Measurements from ENCODE around the gene SLC1A5. TPM values are rescaled to one million over a fixed set of nuclear protein-coding genes. Genes with fewer than 3 reads are reported as not detected.

The SLC1A5 gene
- total RNA-seq, 2 donors from 2014 or later, result 84.3 to 169 TPM

- H3K9ac ChIP-seq (ENCODE audit: low read depth in 2 of 2, low read length in 2 of 2), result no peak overlapping the region
- H3K36me3 ChIP-seq, result peaks cover 38% of the 10 kb centered on the region
- no peak for TF ChIP-seq CTCF (IDR thresholded peaks at IDR 0.05)
- no peak for DNase-seq
- H3K4me1 ChIP-seq, result no peaks in the 10 kb centered on the region
- no peaks in the 10 kb centered on the region for H3K27me3 ChIP-seq
- no peak overlapping the region for H3K4me3 ChIP-seq
- intact Hi-C loops (cut with DNase I), result no loop called here
- no peak overlapping the region for H3K27ac ChIP-seq
- H3K9me3 ChIP-seq, result no peaks in the 10 kb centered on the region
Measured at GRCh38 chr19:46725859-46726393, 62.5 kb downstream of the SLC1A5 start.

GRCh38 chr19:46725036-46725820, 63.2 kb downstream of the SLC1A5 start:
- Histone ChIP-seq H3K9ac (ENCODE audit: low read depth in 2 of 2, low read length in 2 of 2) (no peak overlapping the region), H3K4me1 (no peaks in the 10 kb centered on the region), H3K27me3 (no peaks in the 10 kb centered on the region), H3K36me3 (peaks cover 41% of the 10 kb centered on the region), H3K9me3 (no peaks in the 10 kb centered on the region), H3K4me3 (no peak overlapping the region), H3K27ac (no peak overlapping the region)
- intact Hi-C loops (cut with DNase I), result no loop called here
- no peak for TF ChIP-seq CTCF (IDR thresholded peaks at IDR 0.05)
- DNase-seq, result no peak

Other genes with a start within 250 kb of the SLC1A5 start
- 100 to 1,000 TPM; 309 to 444 TPM for gene CALM3, start 187.3 kb downstream of the SLC1A5 start, total RNA-seq
- gene PTGIR, start 163.5 kb downstream of the SLC1A5 start, total RNA-seq, result under 1 TPM; 0.82 TPM
- gene GNG8, start 152.4 kb downstream of the SLC1A5 start, total RNA-seq, result not detected
- gene DACT3, start 127.4 kb downstream of the SLC1A5 start, total RNA-seq, result 1 to 10 TPM; 1.6 to 5.3 TPM
- gene PRKD2, start 71.5 kb downstream of the SLC1A5 start, total RNA-seq, result 10 to 100 TPM; 60.9 to 61.8 TPM
- 10 to 100 TPM in 1 of 2 donors, 1 to 10 TPM in 1; 8.4 to 10.4 TPM for gene FKRP, start 42.5 kb downstream of the SLC1A5 start, total RNA-seq
- 10 to 100 TPM; 56.5 to 90.0 TPM for gene STRN4, start 42.1 kb downstream of the SLC1A5 start, total RNA-seq
- gene AP2S1, start 62.3 kb upstream of the SLC1A5 start, total RNA-seq, result 100 to 1,000 TPM; 132 to 208 TPM
- 10 to 100 TPM; 45.1 to 61.3 TPM for gene ARHGAP35, start 72.4 kb upstream of the SLC1A5 start, total RNA-seq
- gene NPAS1, start 231.2 kb upstream of the SLC1A5 start, total RNA-seq, result under 1 TPM; 0.35 to 0.64 TPM

All from colonic mucosa (tissue), 4 donors.